Measurements from ENCODE around the gene SFI1.
"Not testable (repeated sequence)": the region's sequence is repeated elsewhere in the genome, so short reads cannot be mapped to it uniquely, and the experiment has no call there.

The SFI1 gene

DNA sequence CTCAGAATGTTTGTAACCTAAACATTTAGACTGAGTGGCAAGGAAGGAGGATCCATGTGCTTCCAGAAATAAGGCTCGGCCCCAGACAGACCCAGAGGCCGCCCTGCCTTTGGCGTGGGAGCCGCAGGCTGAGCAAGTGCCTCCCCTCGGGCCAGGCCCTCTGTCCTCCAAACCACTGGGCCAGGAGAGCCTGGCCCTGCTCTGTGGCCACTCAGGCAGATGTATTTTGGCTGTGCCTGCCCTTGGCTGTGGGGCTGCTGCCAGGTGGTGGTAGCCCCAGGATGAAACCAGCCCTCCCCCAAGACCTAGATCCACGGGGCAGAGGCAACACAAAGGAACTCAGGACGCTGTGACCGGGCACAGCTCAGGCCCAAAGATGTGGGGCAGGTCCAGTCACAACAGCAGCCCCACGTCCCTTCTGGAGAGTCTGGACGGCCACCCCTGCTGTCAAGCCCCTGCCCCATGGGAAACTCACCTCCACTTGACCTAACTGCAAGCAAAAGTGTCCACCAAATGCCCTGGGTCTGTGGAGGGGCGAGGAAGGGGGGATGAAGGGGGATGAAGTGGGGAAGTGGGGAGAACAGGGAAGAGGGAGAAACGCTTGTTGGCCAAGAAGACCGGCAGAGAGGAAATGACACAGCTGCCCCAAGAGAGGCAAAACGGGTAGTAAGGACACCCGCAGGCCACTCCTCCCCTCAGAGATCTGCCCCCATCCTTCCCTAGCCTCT, 141.7 kb downstream of the SFI1 start:
- DNase-seq = no peak

DNA sequence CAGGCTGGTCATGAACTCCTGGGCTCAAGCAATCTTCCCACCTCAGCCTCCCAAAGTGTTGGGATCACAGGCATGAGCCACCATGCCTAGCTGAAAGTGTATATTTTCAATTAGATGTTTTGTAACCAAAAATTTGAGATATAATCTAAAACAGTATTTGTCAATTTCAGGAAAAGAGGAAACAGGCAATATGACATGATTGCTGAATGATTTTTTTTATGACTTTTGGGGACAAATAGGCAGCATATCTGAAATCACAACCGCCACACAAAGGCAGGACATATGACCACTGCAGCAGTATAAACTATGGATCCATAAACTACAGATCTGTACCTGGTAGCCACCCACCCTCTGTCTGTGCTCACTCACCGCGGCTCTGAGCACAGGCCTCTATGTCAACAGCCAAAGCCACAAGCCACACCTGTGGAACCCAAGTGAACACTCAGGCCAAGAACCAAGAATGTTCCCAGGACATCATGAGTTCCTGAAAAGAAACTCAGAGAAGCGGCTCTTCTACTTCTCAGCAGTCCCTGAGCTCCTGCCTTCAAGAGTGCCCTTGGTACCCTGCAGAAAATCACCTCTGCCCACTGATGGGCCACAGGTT, 143.2 kb downstream of the SFI1 start:
- no peak for DNase-seq

DNA sequence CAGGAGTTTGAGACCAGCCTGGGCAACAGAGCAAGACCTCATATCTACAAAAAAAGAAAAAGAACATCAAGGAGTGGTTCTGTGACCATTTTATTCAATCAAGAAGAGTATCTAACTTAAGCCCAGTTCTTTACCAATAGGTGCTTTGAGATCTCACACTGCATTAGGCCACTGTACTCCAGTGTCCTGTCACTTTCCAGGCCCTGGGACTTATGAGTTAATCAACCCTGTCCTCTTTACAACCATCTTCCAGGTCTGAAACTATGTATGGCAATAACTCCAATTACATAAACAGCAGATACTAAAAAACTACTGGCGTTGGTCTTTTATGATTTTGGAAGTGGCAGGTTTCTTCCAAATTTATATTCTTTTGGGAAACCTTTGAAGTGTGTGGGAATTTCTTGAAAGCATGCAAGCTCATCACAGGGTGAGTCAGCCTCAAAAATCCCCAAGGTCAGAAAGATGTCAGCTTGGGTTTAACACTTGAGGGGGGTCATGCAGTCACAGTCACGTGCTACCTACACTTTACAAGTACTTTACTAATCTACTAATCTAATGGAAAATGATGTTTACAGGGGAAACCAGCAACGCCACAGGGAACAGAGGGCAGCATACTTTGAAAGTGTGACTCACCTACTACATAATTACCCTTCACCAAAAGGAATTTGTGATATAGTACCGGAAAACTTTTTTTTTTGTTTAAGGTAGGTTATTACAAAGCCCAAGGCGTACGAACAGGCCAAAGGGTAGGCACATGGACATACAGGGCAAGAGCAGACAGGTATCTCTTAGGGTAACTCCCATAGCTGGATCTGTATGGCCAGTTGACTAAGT, 150.1 kb downstream of the SFI1 start:
- DNase-seq = no peak

DNA sequence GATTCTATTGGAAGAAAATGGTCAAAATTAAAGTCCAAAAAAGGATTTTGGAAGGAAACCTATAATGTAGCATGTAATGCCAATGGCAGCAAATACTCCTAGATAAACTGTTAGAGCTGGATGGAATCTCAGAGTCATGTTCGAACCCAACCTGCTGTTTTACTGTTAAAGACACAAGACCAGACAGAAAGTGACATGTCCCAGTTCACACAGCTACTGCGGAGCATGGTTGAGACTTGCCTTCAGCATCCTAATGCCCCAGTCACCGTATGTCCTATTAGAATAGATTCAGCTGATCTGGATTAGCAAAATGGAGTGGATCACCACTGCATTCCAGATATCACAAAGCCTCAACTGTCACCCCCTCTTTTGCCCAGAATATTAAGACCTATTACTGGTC, 150.7 kb downstream of the SFI1 start:
- DNase-seq = no peak

DNA sequence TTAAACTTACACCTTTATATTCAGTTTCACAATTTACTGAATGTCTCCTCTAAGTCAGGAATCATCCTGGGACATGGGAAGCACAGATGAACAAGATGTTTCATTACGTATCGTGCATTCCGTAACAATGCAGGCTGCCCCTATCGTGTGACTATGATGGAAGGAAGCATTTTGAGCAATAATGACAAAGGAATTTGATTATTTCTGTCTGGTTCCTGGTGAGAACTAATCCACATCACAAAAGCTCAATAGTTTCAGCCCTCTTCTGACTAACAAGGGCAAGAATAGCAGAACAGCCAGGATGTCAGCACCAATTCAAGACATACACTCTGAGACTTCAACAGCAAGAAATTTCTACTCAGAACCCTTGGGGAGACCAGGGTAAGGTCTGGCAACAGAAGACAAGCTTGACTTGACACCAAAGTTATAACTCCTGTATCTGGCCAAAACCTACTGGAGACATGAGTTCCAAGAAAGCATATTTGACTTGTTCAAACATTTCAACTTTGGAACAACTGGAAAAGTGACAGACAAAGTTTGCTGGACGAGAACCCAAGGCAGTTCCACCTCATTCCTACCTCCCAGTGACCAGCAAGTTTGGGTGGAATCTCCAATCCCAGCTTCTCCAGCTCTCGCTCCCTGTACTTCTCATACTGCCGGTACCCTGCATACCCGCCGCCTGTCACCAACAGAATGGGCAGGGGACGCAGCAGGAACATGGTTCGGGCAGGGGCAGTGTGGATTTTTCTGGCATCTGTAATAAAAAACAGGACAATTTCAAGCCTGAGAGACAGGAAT, 151.4 kb downstream of the SFI1 start:
- no peak for DNase-seq

DNA sequence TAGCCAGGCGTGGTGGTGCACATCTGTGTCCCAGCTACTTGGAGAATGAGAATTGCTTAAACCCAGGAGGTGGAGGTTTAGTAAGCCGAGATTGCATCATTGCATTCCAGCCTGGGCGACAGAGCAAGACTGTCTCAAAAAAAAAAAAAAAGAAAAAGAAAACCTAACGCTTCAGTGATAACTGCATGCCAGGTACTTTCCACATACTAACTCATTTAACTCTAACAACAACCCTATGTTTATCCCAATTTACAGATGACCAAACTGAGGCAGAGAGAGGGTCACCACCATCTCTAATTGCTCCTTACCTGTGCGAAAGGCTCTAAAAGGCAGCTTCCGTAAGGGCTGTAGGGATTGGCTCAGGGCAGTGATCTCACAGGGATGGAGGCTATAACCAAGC, 154.1 kb downstream of the SFI1 start:
- DNase-seq = no peak

DNA sequence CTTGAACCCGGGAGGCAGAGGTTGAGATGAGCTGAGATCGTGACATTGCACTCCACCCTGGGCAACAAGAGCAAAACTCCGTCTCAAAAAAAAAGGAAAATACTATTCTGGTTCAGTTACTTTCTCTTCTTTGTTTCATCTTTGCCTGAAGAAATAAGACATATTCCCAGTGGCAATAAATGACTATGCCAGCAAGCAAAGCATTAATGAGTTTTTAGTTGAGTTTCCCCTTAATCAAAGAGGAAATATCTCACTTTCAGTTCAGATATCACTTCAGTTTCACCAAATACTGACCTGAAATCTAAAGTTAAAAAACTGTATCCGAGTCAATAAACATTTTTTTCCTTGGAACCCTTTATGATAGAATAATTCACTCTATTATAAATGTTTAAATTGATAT, 155.3 kb downstream of the SFI1 start:
- DNase-seq = no peak

DNA sequence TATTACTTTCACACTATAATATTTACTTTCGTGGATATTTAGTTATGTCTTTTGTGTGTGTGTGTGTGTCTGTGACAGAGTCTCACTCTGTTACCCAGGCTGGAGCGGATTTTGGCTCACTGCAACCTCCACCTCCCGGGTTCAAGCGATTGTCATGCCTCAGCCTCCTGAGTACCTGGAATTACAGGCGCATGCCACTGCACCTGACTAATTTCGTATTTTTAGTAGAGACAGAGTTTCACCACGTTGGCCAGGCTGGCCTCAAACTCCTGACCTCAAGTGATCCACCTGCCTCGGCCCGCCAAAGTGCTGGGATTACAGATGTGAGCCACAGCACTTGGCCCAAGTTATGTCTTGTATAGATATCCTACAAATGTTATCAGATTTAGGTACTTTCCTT, 155.8 kb downstream of the SFI1 start:
- no peak for DNase-seq

DNA sequence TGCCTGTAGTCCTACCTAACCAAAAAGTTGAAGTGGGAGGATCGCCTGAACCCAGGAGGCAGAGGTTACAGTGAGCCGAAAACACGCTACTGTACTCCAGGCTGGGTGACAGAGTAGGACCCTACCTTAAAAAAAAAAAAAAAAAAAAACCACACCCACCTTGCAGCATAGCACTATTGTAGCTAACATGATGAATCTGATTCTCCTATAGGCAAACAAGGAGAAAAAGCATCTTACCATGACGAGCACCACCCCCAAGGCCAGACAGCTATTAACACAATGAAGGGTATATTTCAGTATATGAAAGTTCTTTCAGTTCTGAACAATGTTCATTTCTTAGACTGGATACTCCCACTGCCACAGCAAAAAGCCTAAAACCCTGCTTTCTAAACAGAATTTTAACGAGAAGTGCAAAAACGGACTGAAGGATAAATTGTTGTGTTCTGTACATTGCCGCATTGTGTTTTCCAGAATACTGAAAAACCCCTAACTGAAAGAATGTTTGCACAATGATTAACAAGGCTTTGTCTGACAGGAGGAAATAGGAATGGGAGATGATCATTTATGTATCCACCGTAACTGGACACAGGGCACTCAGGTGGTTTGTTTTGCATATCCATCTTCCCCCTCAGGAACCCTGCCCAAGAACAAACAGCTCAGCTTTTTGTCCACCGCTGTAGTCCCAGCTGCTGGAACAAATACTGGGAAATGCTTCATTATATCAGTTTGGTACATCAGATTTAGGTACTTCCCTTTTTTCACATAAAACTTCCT, 156.8 kb downstream of the SFI1 start:
- no peak for DNase-seq

DNA sequence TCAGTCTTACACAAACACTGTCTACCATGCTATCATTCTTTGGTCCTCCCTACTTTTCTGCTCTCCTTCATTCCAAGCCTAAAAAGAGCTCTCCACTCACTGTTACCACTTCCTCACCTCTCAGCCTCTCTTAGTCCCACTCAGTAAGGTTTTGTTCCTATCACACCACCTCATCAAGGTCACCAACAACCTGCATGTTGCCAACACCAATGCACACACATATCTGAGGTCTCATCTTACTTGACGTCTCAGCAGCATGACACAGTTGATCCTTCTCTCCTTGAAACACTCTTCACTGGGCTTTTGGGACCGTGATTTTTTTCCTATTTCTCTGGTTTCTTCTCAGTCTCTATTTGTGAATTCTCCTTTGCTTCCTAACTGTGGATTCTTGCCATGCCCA, 157.6 kb downstream of the SFI1 start:
- no peak for DNase-seq

DNA sequence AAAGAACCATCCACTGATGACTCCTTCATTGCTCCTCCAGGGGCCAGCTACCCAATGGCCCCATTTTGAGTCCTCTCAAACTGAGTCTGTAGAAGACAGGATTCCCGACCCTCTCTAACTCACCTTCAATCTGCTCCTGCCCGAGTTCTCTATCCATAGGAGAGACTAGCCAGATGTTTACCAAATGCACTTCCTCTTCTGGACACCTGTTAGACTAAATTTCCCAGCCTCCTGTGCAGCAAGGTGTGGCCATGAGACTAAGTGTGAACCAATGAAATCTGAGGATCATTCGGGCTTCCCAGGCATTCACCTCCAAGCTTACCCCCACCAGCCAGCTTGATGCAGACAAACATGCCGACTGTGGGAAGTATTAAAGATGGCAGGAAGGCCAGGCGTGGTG, 158.1 kb downstream of the SFI1 start:
- DNase-seq = no peak

DNA sequence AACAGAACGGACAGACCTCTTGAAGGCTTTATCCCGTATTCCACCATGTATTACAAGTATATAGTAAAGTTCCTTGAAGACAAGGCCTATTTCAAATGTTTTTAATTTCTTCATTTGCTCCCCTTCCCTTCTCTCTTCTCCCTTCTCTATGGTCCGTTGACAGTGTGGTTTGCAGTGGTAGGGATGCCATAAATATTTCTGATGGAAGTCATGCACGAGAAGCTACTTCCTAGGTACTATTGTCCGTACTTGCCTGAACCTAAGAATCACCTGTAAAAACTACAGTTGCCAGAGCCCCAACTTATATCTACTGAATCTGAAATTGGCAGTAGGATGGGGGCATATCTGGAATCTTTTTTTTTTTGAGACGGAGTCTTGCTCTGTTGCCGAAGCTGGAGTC, 162.9 kb downstream of the SFI1 start:
- no peak for DNase-seq

DNA sequence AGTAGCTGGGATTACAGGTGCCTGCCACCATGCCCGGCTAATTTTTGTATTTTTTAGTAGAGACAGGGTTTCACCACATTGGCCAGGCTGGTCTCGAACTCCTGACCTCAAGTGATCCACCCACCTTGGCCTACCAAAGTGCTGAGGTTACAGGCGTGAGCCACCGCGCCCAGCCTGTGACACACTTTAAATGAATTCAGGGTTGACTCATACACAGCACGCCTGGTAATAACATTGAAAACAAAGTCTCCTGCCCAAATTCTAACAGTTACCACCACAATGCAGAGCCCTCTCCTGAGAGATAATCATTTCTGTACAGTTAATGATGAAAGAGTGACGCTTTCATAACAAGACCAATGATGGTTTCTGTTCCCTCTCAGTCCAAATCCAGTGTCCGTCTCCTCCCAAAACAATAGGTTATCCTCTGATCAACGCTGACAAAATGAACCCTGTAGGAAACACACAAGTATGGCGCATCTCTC, 164.6 kb downstream of the SFI1 start:
- not testable (repeated sequence) for DNase-seq

DNA sequence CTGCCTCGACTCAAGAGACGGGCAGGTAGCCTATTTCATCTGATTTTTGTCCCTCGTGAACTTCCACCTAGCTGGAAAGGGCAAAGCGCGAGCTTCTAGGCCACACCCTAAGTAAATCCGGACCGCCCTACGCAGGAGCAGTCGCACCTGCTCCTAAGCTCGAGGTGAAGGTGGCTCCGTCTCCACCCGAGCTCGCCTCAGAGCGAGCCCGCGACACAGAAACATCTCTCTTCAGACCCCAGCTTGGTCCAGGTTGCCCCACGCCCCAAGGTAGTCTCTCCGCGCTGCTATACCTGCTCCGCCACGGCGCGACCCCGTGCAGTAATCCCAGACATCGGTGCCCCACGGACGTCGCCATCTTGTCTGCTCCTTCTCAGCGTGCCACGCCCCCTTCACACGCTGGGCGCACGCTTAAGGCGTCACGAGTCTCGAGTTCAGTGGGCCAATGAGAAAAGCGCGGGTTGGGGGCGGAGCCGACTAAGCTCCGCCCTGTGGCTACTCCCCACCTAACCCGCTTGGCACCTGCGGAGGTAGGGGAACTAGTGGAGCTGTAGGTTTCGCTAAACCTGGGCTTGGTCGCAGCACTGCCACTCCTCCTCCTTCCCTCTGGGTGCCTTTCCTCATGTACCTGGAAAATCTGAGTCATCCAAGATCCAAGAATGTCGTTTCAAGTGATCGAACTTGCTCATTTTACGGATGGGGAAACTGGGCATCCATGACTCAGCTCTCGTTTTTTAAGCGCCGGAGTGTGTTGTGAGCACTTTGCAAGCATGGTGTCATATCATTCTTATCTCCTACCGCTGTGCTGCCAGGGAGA, 165.7 kb downstream of the SFI1 start, which contains the start of gene PISD:
PISD (minus strand) TSS at position 365 of the 817 bp plus-strand sequence; CDS start at position 358, 7 bp downstream.
- DNase-seq = peak; percentile 95

DNA sequence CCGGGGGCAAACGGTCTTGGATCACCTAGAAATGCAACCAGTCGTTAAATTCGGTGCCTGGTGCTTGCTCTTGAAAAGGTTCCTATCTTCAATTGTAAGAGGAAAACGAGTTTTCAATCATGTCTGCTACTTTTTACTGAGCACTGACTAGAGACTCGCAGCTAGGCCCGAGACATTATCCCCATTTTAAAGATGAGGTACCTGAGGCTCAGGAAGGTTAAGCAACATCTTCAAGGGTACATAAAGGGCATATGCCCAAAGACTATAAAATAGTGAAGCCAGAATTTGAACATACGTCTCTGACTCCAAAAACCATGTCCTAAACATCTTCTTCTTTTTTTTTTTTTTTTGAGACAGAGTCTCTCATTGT, 166.3 kb downstream of the SFI1 start:
- no peak for DNase-seq
